Measurements from ENCODE around the gene GCNT1.
"Not testable (repeated sequence)": the region's sequence is repeated elsewhere in the genome, so short reads cannot be mapped to it uniquely, and the experiment has no call there.

GCNT1 gene

GRCh38 chr9:76458903-76459693, at the start of gene GCNT1:
Gene GCNT1, plus strand, starts transcription at chr9:76459182. Its CDS starts 43,200 bp downstream, at chr9:76502382.
- DNase-seq: peak; percentile 77

GRCh38 chr9:76412638-76413037, 46.3 kb upstream of the GCNT1 start:
- DNase-seq: no peak

DNA sequence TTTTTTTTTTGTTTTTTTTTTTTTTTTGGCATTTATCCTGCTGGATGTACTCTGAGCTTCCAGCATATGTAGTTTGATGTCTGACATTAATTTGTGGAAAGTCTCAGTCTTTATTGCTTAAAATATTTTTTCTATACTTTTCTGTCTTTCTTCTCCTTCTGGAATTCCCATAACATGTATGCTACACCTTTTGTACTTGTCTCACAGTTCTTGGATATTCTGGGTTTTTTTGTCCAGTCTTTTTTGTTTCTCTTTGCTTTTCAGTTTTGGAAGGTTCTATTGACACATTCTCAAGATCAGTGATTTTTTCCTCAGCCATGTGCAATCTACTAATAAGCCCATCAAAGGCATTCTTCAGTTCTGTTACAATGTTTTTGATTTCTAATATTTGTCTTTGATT, 45.3 kb upstream of the GCNT1 start:
- no peak for DNase-seq

- peak; percentile 26 for DNase-seq
Measured at GRCh38 chr9:76414661-76415060, 44.3 kb upstream of the GCNT1 start.

DNA sequence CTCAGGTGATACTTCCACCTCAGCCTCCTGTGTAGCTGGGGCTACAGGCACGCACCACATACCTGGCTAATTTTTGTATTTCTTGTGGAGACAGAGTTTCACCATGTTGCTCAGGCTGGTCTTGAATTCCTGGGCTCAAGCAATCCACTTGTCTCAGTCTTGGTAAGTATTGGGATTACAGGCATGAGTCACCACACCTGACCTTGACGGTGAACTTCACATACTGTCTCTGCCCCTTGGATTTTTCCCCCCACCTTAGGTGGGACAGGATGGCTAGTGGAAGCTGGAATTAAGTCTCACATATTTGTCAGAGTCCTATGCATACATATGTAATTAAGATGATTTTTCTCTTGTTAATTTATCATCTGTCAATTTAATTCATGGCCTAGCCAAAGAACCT, 43.8 kb upstream of the GCNT1 start:
- DNase-seq: no peak

- DNase-seq: peak; percentile 31
Measured at GRCh38 chr9:76415731-76416130, 43.3 kb upstream of the GCNT1 start.

- DNase-seq: no peak
Measured at GRCh38 chr9:76417394-76417793, 41.6 kb upstream of the GCNT1 start.

DNA sequence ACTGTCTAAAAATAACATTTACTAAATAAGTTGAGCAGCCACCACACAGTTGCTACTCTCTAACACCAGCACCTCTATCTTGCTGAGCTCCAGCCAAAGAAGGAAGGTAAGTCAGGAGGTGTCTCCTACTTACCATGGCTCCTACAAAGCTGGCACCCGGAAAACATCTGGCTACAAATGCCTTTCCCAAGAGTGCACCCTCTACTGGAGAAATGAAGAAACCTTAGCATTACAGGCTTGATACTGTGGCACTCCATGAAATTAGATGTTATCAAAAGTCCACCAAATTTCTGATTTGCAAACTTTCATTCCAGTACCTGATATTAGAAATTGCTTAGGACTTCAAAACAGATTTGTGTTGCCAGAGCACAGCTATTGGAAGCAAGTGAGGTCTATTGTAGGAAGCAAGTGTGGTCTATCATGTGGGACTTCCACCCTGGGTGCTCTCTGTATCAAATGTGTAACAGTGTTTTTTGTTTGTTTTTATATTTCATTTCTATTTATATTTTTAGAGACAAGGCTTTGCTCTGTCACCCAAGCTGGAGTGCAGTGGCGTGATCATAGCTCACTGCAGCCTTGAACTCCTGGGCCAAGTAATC, 39.1 kb upstream of the GCNT1 start:
- DNase-seq: peak; percentile 10

GRCh38 chr9:76423216-76424177, 35.5 kb upstream of the GCNT1 start:
- no peak for DNase-seq

- DNase-seq: no peak
Measured at GRCh38 chr9:76424491-76424890, 34.5 kb upstream of the GCNT1 start.

GRCh38 chr9:76425677-76426453, 33.1 kb upstream of the GCNT1 start:
- no peak for DNase-seq

- no peak for DNase-seq
Measured at GRCh38 chr9:76426807-76427419, 32.1 kb upstream of the GCNT1 start.

- no peak for DNase-seq
Measured at GRCh38 chr9:76431601-76432000, 27.4 kb upstream of the GCNT1 start.

DNA sequence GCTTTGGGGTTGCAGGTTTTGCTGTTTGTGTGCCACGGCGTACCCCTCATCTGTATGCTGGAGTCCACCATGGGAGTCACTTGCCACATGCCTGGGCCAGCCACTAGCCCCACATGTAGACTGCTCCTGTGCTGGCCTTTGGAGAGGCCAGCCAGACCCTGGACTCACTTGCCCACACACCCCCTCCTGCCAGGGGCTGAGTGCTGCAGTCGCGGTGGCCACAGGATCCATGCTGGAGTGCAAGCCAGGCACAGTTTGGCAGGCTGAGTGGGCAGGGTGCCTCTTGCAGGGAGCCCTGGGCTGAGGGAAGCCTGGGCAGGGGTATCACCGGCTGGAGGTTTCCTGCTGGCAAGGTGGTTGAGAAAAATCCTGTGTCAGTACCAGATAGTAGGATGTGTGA, 25.6 kb upstream of the GCNT1 start:
- no peak for DNase-seq

DNA sequence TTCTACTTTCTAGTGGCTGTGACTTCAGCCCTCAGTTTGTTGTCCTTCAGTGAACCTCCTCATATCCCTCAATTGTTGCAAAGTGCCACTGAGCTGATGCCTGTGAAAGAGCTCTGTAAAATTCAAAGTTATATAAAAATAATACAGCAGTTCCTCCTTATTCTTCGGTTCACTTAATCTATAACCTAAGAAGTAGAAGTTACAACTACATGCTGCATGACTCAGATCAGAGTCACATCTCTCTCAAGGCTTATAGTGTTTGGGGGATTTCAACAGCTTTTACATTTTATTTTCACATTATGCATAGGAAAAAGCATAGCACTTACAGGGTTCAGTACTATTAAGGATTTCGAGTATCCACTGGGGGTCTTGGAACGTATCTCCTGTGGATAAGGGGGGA, 25.1 kb upstream of the GCNT1 start:
- peak; percentile 46 for DNase-seq

GRCh38 chr9:76434897-76435296, 24.1 kb upstream of the GCNT1 start:
- not testable (repeated sequence) for DNase-seq

DNA sequence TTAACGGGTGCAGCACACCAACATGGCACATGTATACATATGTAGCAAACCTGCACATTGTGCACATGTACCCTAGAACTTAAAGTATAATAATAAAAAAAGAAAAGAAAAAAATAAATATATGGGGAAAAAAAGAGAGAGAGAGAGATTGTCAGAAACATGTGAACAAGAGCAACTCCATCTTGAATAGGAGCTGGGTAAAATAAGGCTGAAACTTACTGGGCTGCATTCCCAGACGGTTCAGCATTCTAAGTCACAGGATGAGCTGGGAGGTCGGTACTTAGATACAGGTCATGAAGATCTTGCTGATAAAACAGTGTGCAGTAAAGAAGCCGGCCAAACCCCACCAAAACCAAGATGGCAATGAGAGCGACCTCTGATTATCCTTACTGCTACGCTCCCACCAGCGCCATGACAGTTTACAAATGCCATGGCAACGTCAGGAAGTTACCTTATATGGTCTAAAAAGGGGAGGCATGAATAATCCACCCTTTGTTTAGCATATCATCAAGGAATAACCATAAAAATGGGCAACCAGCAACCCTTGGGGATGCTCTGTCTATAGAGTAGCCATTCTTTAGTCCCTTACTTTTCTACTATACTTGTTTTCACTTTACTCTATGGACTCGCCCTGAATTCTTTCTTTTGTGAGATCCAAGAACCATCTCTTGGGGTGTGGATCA, 21.8 kb upstream of the GCNT1 start:
- DNase-seq: not testable (repeated sequence)

GRCh38 chr9:76438841-76439588, 20.0 kb upstream of the GCNT1 start:
- no peak for DNase-seq

GRCh38 chr9:76441551-76442322, 17.2 kb upstream of the GCNT1 start:
- no peak for DNase-seq

GRCh38 chr9:76443887-76444286, 15.1 kb upstream of the GCNT1 start:
- DNase-seq: no peak
